ENCODE data around the gene SYCN. TPM values are rescaled to one million over a fixed set of nuclear protein-coding genes. Genes with fewer than 3 reads are reported as not detected.

SYCN gene
- total RNA-seq, 2 experiments from 2014 or later = not detected

GRCh38 chr19:39248806-39249205, 44.7 kb upstream of the SYCN start, which contains the start of gene IFNL4:
Gene IFNL4, minus strand, starts transcription at chr19:39248856.
- DNase-seq (ENCODE audit: low spot score) = no peak
- ChIA-PET POLR2A (no interaction called here), CTCF (ENCODE audit: unreplicated experiment) (no interaction called here)
- Histone ChIP-seq H4K20me1 (ENCODE audit: insufficient read depth, low read length) (no peaks in the 10 kb centered on the region), H3K36me3 (ENCODE audit: insufficient read depth, low read length) (no peaks in the 10 kb centered on the region), H2AFZ (ENCODE audit: low read length) (no peak within 1 kb of the TSS), H3K9me3 (ENCODE audit: low read length) (no peaks in the 10 kb centered on the region), H3K27ac (ENCODE audit: low read depth, low read length, poor library complexity, severe bottlenecking) (no peak within 1 kb of the TSS), H3K4me1 (ENCODE audit: insufficient read depth, low read length, poor library complexity, severe bottlenecking) (no peaks in the 10 kb centered on the region), H3K79me2 (ENCODE audit: insufficient read depth, low read depth, low read length) (no peaks in the 10 kb centered on the region), H3K4me2 (ENCODE audit: low read length) (no peak within 1 kb of the TSS), H3K4me3 (ENCODE audit: low read depth, low read length, poor library complexity, severe bottlenecking) (no peak within 1 kb of the TSS), H3K9me2 (ENCODE audit: insufficient read depth, low read length) (no peaks in the 10 kb centered on the region)
- TF ChIP-seq CTCF (conservative IDR thresholded peaks at IDR 0.05; ENCODE audit: low read length) (no peak), EZH2phosphoT487 (IDR thresholded peaks at IDR 0.05; ENCODE audit: borderline replicate concordance, low read depth, low read length) (no peak)
- BruUV-seq (replicated peaks) = no TSS peak
- intact Hi-C loops (cut with micrococcal nuclease; ENCODE audit: unreplicated experiment) = no loop called here

- DNase-seq (ENCODE audit: low spot score) = no peak
- H3K4me2 ChIP-seq (ENCODE audit: low read length) = no peak overlapping the region
- no peaks in the 10 kb centered on the region for H3K4me1 ChIP-seq (ENCODE audit: insufficient read depth, low read length, poor library complexity, severe bottlenecking)
- BruUV-seq (replicated peaks) = no TSS peak
- H3K4me3 ChIP-seq (ENCODE audit: low read depth, low read length, poor library complexity, severe bottlenecking) = no peak overlapping the region
- H2AFZ ChIP-seq (ENCODE audit: low read length) = no peak overlapping the region
- POLR2A ChIA-PET = no interaction called here
- H3K36me3 ChIP-seq (ENCODE audit: insufficient read depth, low read length) = no peaks in the 10 kb centered on the region
- no peaks in the 10 kb centered on the region for H3K79me2 ChIP-seq (ENCODE audit: insufficient read depth, low read depth, low read length)
- no peaks in the 10 kb centered on the region for H4K20me1 ChIP-seq (ENCODE audit: insufficient read depth, low read length)
- intact Hi-C loops (cut with micrococcal nuclease; ENCODE audit: unreplicated experiment) = no loop called here
- no peaks in the 10 kb centered on the region for H3K9me2 ChIP-seq (ENCODE audit: insufficient read depth, low read length)
- CTCF ChIA-PET (ENCODE audit: unreplicated experiment) = no interaction called here
- TF ChIP-seq EZH2phosphoT487 (IDR thresholded peaks at IDR 0.05; ENCODE audit: borderline replicate concordance, low read depth, low read length) = no peak
- no peak for TF ChIP-seq CTCF (conservative IDR thresholded peaks at IDR 0.05; ENCODE audit: low read length)
- H3K27ac ChIP-seq (ENCODE audit: low read depth, low read length, poor library complexity, severe bottlenecking) = no peak overlapping the region
- no peaks in the 10 kb centered on the region for H3K9me3 ChIP-seq (ENCODE audit: low read length)
These were observed 43.9 kb upstream of the SYCN start for GRCh38 chr19:39247701-39248664.

Data from OCI-LY7 (cell line).